Stimulated activated naive B cell treated with anti-CD40 and anti-IgM and Interleukin-4, amounts not matched to agents 10 μg/mL and 1 μg/mL and 100 μg/mL, for 72 hours (primary cell): ENCODE measurements around the gene CIITA.

Experiments
- ATAC-seq, 2 donors: fragments of 150-1000 bp; cut with Tn5 transposase; replicated peaks; 2 replicates each; pipeline ENCODE4 v1.10.0; 2021; ENCODE audit warnings: moderate library complexity in 1 of 2
- DNase-seq: peaks from one replicate; pipeline ENCODE4 v3.0.0; 2021
- H3K27ac Mint-ChIP-seq: one replicate; pipeline ENCODE4 v1.8.0; 2022; ENCODE audit warnings: mild to moderate bottlenecking, mixed read lengths
- H3K27me3 Mint-ChIP-seq, 2 donors: one replicate each; pipeline ENCODE4 v1.8.0; 2022; ENCODE audit warnings: mixed read lengths in 2 of 2
- H3K36me3 Mint-ChIP-seq, 2 donors: one replicate each; pipeline ENCODE4 v1.8.0; 2022; ENCODE audit warnings: mixed read lengths in 2 of 2, mild to moderate bottlenecking in 1 of 2
- H3K4me1 Mint-ChIP-seq, 2 donors: one replicate each; pipeline ENCODE4 v1.8.0; 2022; ENCODE audit warnings: mixed read lengths in 2 of 2, mild to moderate bottlenecking in 1 of 2
- H3K4me3 Mint-ChIP-seq, 2 donors: one replicate each; pipeline ENCODE4 v1.8.0; 2022; ENCODE audit warnings: mild to moderate bottlenecking in 2 of 2, mixed read lengths in 2 of 2, moderate library complexity in 1 of 2
- H3K9me3 Mint-ChIP-seq, 2 donors: one replicate each; pipeline ENCODE4 v1.8.0; 2022; ENCODE audit warnings: mixed read lengths in 2 of 2, mild to moderate bottlenecking in 1 of 2

CIITA gene

GRCh38 chr16:10862438-10862837 lies 14.6 kb upstream of the CIITA start:
- H3K27me3 Mint-ChIP-seq, result no peaks in the 10 kb centered on the region
- H3K27ac Mint-ChIP-seq, result no peak overlapping the region
- no peak overlapping the region for H3K4me3 Mint-ChIP-seq
- DNase-seq (no peak), ATAC-seq (peak; percentile 51 to 72)
- H3K4me1 Mint-ChIP-seq, result peaks cover 42 to 54% of the 10 kb centered on the region in 2 donors
- H3K9me3 Mint-ChIP-seq, result peaks cover 10 to 11% of the 10 kb centered on the region in 2 donors
- H3K36me3 Mint-ChIP-seq, result peaks cover 12 to 17% of the 10 kb centered on the region in 2 donors

GRCh38 chr16:10865991-10866966 lies 10.7 kb upstream of the CIITA start:
- no peaks in the 10 kb centered on the region for H3K27me3 Mint-ChIP-seq
- peak overlapping the region in 1 of 2 donors; percentile 68 for H3K4me3 Mint-ChIP-seq
- H3K9me3 Mint-ChIP-seq, result no peaks in the 10 kb centered on the region
- H3K36me3 Mint-ChIP-seq, result no peaks in the 10 kb centered on the region
- no peak for ATAC-seq
- no peak overlapping the region for H3K27ac Mint-ChIP-seq
- DNase-seq, result no peak
- H3K4me1 Mint-ChIP-seq, result peaks cover 62 to 72% of the 10 kb centered on the region in 2 donors

- peaks cover 66 to 72% of the 10 kb centered on the region in 2 donors for H3K4me1 Mint-ChIP-seq
- H3K27ac Mint-ChIP-seq, result peak overlapping the region; percentile 59
- DNase-seq, result no peak
- H3K27me3 Mint-ChIP-seq, result no peaks in the 10 kb centered on the region
- no peak for ATAC-seq
- no peaks in the 10 kb centered on the region for H3K36me3 Mint-ChIP-seq
- no peaks in the 10 kb centered on the region for H3K9me3 Mint-ChIP-seq
- H3K4me3 Mint-ChIP-seq, result peak overlapping the region; percentile 43 to 68
Measured at GRCh38 chr16:10867199-10867598, 9.8 kb upstream of the CIITA start.

DNA sequence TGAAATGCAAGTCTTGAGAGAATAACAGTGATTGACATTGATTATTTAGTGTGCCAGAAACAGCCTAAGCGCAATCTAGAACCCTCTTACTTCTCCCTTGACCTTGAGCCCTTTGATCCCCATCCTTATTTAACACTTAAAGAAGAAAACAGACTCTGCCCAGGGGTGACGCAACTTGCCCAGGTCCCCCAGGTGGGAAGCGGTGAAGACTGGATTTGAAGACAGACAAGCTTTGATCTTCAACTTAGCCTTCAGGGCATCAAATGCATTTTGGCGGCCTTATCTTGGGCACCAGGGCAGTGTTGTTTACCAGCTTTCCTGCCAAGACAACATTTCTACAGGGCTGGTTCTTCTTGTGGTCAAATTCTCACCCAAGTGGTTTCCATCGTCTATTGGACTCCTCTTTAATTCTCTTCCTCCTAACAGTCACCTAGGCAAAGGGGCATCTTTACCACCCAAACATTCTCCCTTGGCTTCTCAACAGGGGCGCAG lies 8.9 kb upstream of the CIITA start:
- Mint-ChIP-seq H3K27ac (peak overlapping the region; percentile 96), H3K4me1 (peaks cover 67 to 74% of the 10 kb centered on the region in 2 donors), H3K9me3 (no peaks in the 10 kb centered on the region), H3K27me3 (no peaks in the 10 kb centered on the region), H3K36me3 (no peaks in the 10 kb centered on the region), H3K4me3 (peak overlapping the region; percentile 71 to 79)
- ATAC-seq, result no peak
- DNase-seq, result no peak

GRCh38 chr16:10868596-10869469 lies 8.2 kb upstream of the CIITA start:
- peak overlapping the region; percentile 96 for H3K27ac Mint-ChIP-seq
- DNase-seq (peak; percentile 77), ATAC-seq (peak; percentile 52 to 65)
- peaks cover 69 to 81% of the 10 kb centered on the region in 2 donors for H3K4me1 Mint-ChIP-seq
- H3K4me3 Mint-ChIP-seq, result peak overlapping the region; percentile 71 to 79
- no peaks in the 10 kb centered on the region for H3K9me3 Mint-ChIP-seq
- no peaks in the 10 kb centered on the region for H3K27me3 Mint-ChIP-seq
- H3K36me3 Mint-ChIP-seq, result no peaks in the 10 kb centered on the region

DNA sequence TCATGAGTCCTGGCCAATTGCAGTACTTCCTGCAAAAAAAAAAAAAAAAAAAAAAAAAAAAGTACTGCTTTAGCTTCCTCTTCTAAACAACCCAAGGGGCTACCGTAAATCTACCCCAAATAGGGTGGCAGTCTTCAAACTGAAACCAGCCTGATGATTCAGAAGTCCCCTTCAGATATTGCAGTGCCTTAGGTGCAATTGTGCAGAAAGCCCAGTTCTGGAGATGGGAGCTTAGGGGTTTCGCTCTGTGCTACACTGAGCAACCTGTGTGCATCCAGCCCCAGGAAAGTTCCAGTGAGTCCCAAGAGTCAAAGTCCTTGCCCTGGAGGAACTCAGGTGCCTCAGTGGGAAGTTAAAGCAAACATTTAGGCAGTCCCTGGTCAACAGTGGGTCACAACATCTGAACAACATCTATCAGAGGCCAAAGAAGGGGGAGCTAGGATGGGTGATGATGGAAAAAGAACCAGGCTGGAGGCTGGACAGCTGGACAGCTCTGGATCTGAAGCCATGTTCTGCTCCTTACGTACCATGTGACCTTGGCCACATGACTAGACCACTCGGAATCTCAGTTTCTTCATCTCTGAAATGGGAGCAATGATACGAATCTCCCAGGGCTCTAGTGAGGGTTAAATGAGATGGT lies 6.7 kb upstream of the CIITA start:
- peak overlapping the region; percentile 60 to 63 for H3K4me3 Mint-ChIP-seq

DNA sequence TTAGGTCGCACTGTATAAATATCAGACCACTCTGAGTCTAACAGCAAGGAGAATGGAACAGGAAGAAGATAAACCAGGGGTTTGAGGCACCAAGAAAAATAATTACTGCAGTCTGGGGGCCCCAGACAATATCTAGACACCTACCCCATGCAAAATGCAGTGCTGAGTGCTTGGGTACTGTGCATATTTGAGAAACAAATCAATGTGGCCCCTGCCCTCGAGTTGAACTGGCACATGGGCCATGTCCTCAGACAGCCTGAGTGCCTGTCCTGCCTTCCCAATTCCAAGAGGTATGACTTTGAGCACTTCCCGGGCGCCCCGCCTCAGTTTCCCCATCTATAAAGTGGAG lies 6.2 kb upstream of the CIITA start:
- no peaks in the 10 kb centered on the region for H3K36me3 Mint-ChIP-seq
- H3K27ac Mint-ChIP-seq, result peak overlapping the region; percentile 96
- H3K4me1 Mint-ChIP-seq, result peaks cover 79 to 100% of the 10 kb centered on the region in 2 donors
- peak overlapping the region; percentile 63 to 68 for H3K4me3 Mint-ChIP-seq
- H3K27me3 Mint-ChIP-seq, result no peaks in the 10 kb centered on the region
- no peaks in the 10 kb centered on the region for H3K9me3 Mint-ChIP-seq
- no peak for DNase-seq
- peak; percentile 4 to 5 for ATAC-seq

More for the DNA sequence above, 6.7 kb upstream of the CIITA start:
- no peaks in the 10 kb centered on the region for H3K36me3 Mint-ChIP-seq
- H3K9me3 Mint-ChIP-seq, result no peaks in the 10 kb centered on the region
- H3K27me3 Mint-ChIP-seq, result no peaks in the 10 kb centered on the region
- peaks cover 74 to 95% of the 10 kb centered on the region in 2 donors for H3K4me1 Mint-ChIP-seq
- DNase-seq (peak; percentile 71), ATAC-seq (peak; percentile 53 to 65)
- peak overlapping the region; percentile 96 for H3K27ac Mint-ChIP-seq

GRCh38 chr16:10871157-10871991 lies 5.6 kb upstream of the CIITA start:
- no peaks in the 10 kb centered on the region for H3K27me3 Mint-ChIP-seq
- DNase-seq (peak; percentile 81), ATAC-seq (peak; percentile 76)
- H3K4me3 Mint-ChIP-seq, result peak overlapping the region; percentile 63 to 68
- no peaks in the 10 kb centered on the region for H3K9me3 Mint-ChIP-seq
- H3K27ac Mint-ChIP-seq, result peak overlapping the region; percentile 96
- H3K4me1 Mint-ChIP-seq, result peaks cover 77 to 100% of the 10 kb centered on the region in 2 donors
- H3K36me3 Mint-ChIP-seq, result no peaks in the 10 kb centered on the region

DNA sequence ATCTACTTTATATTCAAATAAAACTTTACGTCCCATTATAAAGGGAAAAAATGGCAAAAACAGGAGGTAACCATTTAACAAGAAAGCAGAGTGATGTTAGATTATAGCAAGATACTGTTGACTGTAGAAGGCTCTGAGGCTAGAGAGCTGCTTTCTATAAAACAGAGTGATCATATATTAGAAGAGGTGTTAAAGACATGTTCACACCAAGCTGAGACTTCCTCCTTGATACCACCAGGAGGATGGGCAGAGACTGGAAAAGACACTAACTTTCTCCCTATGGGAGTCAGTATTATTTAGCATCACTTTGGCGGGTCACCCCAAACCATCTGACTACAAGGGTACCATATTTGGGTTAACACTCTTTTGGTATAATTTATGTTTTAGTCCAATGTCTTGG lies 687 bp upstream of the CIITA start:
- ATAC-seq (no peak), DNase-seq (no peak)
- peaks cover 37 to 45% of the 10 kb centered on the region in 2 donors for H3K36me3 Mint-ChIP-seq
- H3K27ac Mint-ChIP-seq, result peak overlapping the region; percentile 99
- peaks cover 1 to 7% of the 10 kb centered on the region in 2 donors for H3K9me3 Mint-ChIP-seq
- H3K4me1 Mint-ChIP-seq, result peaks cover 50 to 87% of the 10 kb centered on the region in 2 donors
- H3K4me3 Mint-ChIP-seq, result peak overlapping the region; percentile 91 to 100
- H3K27me3 Mint-ChIP-seq, result no peaks in the 10 kb centered on the region

DNA sequence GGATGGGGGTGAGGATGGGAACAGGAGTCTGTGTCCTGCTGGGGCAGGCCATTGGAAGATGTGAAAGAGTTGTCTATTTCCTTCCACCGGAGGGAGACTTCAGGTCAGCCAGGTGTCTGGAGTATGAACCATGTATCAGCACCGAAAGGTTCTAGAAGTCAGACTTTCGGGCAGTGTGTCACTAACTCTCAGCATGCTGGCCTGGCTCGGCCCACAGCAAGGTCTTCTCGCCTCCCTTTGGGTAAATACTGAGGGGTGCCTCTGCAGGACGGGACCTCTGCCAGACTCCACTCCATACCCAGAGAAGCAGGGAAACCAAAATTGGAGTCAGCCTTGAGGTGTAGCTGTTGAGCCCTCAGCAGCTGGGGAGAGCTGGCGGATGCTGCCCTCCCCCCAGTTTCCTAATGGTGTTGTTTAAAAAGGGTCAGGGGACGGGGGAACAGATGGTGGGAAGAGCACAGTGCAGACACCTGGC lies 507 bp downstream of the CIITA start:
- Mint-ChIP-seq H3K4me1 (peaks cover 47 to 86% of the 10 kb centered on the region in 2 donors), H3K27me3 (no peaks in the 10 kb centered on the region), H3K4me3 (peak overlapping the region; percentile 91 to 100), H3K9me3 (peaks cover 1 to 7% of the 10 kb centered on the region in 2 donors), H3K36me3 (peaks cover 45 to 55% of the 10 kb centered on the region in 2 donors), H3K27ac (peak overlapping the region; percentile 99)
- no peak for DNase-seq
- ATAC-seq, result peak; percentile 6 to 17

DNA sequence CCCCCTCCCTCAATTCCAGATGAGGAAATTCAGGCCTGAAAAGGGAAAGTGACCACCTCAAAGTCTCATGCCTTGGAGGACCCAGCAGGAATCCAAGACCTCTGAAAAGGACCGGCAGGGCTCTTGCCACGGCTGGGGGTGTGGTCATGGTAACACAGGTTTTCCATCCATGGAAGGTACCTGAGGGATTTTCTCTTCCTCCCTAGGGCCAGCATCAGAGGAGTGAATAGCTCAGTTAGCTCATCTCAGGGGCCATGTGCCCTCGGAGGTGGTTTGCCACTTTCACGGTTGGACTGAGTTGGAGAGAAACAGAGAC lies 1.3 kb downstream of the CIITA start:
- Mint-ChIP-seq H3K4me3 (peak overlapping the region; percentile 91 to 100), H3K27ac (peak overlapping the region; percentile 99), H3K27me3 (no peaks in the 10 kb centered on the region), H3K4me1 (peaks cover 41 to 84% of the 10 kb centered on the region in 2 donors), H3K36me3 (peaks cover 49 to 56% of the 10 kb centered on the region in 2 donors), H3K9me3 (peaks cover 1 to 7% of the 10 kb centered on the region in 2 donors)
- ATAC-seq (peak; percentile 19 to 23), DNase-seq (peak; percentile 66)

DNA sequence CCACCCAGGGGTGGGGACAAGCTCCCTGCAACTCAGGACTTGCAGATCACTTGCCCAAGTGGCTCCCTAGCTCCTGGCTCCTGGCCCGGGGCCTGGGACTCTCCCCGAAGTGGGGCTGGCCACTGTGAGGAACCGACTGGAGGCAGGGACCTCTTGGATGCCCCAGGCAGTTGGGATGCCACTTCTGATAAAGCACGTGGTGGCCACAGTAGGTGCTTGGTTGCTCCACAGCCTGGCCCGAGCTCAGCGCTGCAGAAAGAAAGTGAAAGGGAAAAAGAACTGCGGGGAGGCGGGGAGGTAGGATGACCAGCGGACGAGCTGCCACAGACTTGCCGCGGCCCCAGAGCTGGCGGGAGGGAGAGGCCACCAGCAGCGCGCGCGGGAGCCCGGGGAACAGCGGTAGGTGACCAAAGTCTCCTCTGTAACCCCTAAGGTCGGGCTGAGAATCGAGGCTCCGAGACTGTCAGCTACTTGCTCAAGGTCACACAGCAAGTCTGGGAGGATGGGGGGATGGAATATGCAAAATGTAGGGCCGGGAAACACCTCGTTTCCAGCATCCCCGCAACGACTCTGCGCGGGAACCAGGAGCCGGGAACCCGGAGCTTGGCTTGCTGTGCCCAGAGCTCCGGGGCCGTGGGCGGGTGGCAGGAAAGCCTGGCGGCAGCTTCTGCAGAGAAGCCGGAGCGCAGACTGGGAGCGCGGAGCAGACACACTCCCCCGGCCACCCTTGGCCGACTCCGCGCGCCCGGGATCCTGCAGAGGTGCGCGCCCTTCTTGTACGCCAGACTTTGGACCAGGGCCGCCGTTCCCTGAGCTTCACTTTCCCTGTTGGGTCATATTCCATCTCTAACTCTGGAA lies 1.9 kb downstream of the CIITA start:
- Mint-ChIP-seq H3K4me1 (peaks cover 47 to 84% of the 10 kb centered on the region in 2 donors), H3K27me3 (no peaks in the 10 kb centered on the region), H3K27ac (peak overlapping the region; percentile 99), H3K9me3 (peaks cover 1 to 7% of the 10 kb centered on the region in 2 donors), H3K36me3 (peaks cover 53 to 62% of the 10 kb centered on the region in 2 donors), H3K4me3 (peak overlapping the region; percentile 91 to 100)
- ATAC-seq, result peak; percentile 8 to 12
- no peak for DNase-seq
